GM21360 (cell line): Measurements from ENCODE around the gene PNPLA3.
"Not testable (repeated sequence)": the region's sequence is repeated elsewhere in the genome, so short reads cannot be mapped to it uniquely, and the experiment has no call there.

Source experiments
- ATAC-seq: cut with Tn5 transposase; IDR thresholded peaks from one replicate; pipeline ENCODE4 v1.9.1; 2021; ENCODE audit warnings: mild to moderate bottlenecking, moderate library complexity; ENCODE audit not compliant: unreplicated experiment

PNPLA3 gene

DNA sequence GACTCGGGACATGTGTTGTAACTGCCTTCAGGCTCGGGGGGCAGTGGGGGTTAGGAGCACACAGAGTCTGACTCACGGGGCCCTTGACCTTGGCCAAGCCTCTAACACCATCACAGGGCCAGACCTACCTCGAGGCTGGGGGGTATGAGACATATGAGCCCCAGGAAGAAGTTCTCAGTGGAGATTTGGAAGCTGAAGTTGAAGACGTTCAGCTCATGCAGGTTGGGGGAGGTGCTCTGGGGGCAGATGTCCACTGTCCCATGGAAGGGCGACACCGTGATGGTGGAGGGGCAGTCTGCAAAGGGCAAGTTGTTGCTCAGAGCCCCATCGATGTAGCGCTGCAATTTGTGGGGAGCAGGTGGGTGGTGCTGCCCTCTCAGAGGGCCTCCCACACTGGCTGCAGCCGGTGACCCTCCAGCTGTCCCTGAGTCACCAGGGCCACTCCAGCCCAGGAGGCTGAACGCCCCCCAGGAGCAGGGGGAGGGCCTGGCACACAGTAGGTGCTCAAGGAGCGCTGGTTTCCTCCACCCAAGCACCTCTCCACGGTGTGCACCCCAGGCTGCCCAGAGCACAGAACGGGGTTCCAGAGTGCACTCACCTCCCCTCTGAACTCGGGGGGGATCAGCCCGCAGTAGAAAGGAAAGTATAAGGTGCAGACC is 34.3 kb upstream of the PNPLA3 start:
- ATAC-seq: no peak

- no peak for ATAC-seq
These were observed 33.7 kb upstream of the PNPLA3 start for GRCh38 chr22:43889860-43890253.

GRCh38 chr22:43890901-43891331 is 32.7 kb upstream of the PNPLA3 start:
- ATAC-seq: no peak

DNA sequence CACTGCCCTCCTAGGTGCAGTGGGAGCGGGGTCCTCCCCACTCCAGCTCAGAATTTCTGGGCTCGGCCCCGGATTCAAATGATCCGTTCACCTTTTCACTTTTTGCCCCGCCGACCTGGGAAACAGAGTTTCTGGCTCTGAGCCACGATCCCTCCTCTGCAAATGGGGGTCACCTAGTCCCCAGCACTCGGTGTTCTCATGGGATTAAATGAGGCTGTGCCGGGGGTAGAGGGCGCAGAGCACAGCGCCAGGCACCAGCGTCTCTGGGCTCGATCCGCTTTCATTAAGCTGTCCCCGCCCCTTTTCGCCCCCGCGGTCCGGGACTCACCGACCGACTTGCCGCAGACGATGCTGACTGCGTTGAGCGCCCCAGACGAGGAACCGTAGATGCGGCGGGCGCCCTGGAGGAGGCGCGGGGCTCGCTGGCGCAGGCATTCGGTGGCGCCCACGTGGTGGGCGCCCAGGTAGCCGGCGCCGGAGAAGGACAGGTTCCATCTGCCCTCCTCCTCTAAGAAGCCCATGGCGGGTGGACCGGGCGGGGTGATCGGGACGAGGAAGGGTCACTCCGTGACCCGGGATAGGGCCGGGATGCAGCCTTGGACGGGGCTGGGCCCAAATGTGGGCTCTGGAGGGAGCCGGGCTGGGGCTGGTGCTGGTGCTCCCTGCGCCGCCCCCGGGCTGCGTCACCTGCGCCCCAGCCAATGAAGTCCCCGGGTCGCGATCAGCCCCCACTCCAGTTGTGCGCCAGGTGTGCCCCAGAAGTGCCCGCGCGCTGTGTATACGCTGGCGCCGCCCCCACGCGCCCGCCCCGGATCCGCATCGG is 32.0 kb upstream of the PNPLA3 start, which contains the start of gene PNPLA5:
TSS of gene PNPLA5 (minus strand) at position 654 of the 823 bp plus-strand sequence. CDS start at position 521, 133 bp downstream.
- no peak for ATAC-seq

GRCh38 chr22:43892183-43892894 is 31.3 kb upstream of the PNPLA3 start:
- no peak for ATAC-seq

DNA sequence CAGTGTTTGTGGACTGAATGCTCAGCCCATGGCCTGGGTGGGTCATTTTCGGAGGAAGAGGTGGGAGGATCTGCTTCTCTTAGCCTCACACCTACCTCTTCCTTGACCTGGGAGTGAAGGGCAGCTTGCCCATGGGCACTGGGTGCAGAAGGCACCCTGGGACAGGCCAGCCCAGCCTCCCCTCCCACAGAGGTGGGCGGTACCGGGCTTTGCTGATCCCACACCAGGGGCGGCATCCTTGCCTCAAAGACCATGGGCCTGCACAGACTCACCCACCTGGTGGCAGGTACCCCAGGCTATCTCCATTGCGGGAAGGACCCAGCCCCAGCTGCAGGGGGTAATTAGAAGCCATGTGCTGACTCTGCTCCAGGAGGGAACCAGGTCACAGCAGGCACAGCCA is 30.3 kb upstream of the PNPLA3 start:
- ATAC-seq: no peak

DNA sequence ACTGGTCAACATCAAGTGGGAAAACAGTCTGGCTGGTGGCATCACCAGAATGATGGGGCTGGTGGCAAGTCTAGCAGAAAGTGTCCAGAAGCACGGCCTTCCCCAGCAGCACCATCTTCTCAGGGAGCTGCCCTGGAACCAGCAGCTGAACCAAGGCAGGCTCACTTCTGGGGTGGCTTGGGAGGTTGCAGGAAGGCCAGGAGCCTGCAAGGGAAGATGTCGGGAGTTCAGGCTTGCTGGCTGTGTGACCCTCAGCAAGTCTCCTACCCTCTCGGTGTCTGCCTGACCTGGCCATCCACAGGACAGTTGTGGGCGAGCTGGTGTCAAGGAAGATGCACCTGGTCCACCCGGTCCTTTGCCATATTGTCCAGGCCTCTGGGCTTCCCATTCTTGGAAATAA is 29.5 kb upstream of the PNPLA3 start:
- no peak for ATAC-seq

DNA sequence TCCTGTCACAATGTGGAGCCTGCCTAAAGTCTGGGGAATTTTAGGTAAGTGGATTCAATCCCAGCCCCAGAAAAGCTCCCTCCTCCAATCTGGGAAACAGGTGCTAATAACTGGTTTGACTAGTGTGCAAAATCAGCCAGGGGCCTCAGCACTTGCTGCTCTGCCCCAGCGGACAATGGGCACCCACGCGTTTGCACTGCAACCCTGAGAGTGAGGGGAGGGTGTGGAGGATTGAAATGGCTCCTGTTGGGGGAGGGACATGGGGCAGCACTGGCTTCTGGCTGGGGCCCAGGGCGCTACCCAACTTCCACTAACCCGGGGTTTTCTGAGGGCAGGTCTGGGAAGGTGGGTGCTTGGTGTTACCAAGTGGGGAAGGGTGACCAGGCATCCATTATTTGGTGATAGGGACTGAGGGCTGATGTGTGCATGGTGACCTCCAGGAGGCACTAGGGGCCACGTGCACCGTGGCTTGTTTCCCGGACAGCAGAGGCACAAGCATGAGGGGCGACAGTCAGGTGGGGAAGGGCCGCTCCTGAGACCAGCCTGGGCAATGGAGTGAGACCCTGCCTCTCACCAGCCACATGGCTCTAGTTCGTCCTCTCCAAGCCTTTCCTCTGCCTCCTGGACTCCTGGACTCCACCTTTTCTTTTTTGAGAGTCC is 27.5 kb upstream of the PNPLA3 start:
- no peak for ATAC-seq

GRCh38 chr22:43897751-43898261 is 25.8 kb upstream of the PNPLA3 start:
- ATAC-seq: no peak

GRCh38 chr22:43900206-43900605 is 23.4 kb upstream of the PNPLA3 start:
- ATAC-seq: no peak

GRCh38 chr22:43901976-43902643 is 21.5 kb upstream of the PNPLA3 start:
- ATAC-seq: no peak

DNA sequence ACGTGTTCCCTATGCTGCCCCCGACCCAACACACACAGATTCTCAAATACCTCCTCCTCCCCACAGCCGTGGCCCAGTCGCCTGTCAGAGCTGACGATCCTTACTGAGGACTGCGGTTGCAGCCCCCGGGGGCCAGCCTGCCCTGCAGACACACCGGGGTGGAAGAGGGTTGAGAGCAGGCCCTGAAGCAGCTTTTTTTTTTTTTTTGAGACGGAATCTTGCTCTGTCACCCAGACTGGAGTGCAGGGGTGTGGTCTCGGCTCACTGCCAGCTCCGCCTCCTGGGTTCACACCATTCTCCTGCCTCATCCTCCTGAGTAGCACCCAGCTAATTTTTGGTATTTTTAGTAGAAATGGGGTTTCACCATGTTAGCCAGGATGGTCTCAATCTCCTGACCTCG is 20.6 kb upstream of the PNPLA3 start:
- not testable (repeated sequence) for ATAC-seq

GRCh38 chr22:43904412-43904811 is 19.2 kb upstream of the PNPLA3 start:
- not testable (repeated sequence) for ATAC-seq

- no peak for ATAC-seq
These were observed 17.9 kb upstream of the PNPLA3 start for GRCh38 chr22:43905681-43906080.

GRCh38 chr22:43909708-43910107 is 13.9 kb upstream of the PNPLA3 start:
- ATAC-seq: no peak

GRCh38 chr22:43910178-43910695 is 13.4 kb upstream of the PNPLA3 start:
- no peak for ATAC-seq

DNA sequence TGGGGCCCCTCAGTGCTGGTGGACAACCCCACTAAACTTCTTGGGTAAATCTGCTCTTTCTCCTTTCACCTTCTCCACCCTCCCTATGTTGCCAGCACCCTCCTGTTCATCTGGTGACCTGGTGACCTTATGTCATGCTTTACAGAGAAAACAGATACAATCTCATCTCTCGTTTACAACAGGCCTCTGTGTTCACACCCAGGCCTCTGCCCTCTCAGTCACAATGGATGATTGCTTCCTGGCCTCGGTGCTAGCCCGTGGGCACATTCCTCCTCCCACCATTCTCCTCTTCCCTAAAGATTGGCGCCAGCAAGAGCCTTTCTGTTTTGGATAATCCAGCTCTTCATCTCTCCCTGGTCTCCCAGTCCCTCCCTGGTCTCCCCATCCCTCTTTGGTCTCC is 12.3 kb upstream of the PNPLA3 start:
- ATAC-seq: no peak

DNA sequence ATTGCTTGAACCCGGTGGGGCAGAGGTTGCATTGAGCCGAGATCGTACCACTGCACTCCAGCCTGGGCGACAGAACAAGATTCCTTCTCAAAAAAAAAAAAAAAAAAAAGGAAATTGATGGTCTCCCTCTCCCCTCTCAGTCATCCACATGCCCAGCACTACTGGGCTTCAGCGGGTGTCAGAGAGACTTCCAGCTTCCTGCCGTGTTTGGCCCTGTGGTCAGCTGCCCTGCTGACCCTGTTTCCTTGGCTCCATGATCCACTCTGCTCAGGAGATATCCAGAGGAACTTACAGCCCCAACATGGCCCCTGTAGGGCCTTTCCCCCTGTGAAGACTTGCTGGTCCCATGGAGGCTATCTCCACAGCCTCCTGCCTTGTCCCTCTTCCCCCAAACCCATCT is 6.1 kb upstream of the PNPLA3 start:
- ATAC-seq: no peak

DNA sequence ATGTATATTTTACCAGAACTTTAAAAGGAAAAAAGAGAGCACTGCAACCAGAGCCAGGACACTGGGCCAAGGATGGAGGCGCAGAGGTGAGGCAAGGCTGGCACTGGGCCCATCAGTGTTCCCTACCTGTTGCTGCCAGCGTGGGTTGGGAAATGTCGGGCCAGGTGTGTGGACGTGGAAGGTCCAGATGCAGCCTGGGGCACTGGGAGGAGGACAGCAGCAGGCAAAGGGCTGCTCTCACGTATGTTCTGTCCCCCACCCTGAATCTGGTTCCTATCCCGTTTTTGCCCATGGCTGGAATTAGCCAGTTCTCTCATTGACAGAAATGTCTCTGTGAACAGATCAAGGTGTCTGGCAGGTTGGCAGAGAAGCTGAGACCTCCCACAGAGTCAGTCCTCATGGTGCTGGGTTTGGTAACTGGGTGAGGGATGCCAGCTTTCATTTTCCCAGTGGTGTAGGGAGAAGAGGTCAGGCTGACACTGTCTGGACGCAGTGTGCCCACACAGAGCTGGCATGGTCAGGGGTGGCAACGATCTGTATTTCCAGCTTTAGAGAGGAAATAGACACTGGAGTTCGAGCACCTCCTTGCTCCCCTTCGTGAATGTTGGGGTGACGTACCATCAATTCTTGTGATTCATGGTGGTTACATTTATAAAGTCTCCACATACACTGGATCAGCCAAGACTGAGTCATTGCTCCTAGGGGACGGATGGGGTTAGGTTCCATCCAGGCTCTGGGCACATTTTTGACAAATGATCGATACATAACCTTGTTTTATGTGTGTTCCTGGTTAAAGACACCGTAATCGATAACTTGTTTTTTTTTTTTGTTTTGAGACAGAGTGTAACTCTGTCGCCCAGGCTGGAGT is 4.3 kb upstream of the PNPLA3 start:
- ATAC-seq: no peak
